Neuronal stem cell (in vitro differentiated cells): Measurements from ENCODE around the gene MEIS2.

ENCODE experiments used
- DNase-seq: peaks from one replicate; pipeline ENCODE4 v3.0.0-alpha.2; 2013; ENCODE audit warnings: low spot score
- H2AFZ ChIP-seq: one replicate; pipeline ENCODE4 v1.6.1; 2013; ENCODE audit warnings: mild to moderate bottlenecking, low read length, inconsistent platforms
- H2AK5ac ChIP-seq: 2 replicates; pipeline ENCODE4 v1.6.1; 2013; ENCODE audit warnings: low read depth, mild to moderate bottlenecking, inconsistent platforms, low read length, moderate library complexity, mixed read lengths
- H2BK120ac ChIP-seq: 2 replicates; pipeline ENCODE4 v1.6.1; 2013; ENCODE audit warnings: low read depth, mild to moderate bottlenecking, inconsistent platforms, low read length, moderate library complexity, mixed read lengths
- H2BK12ac ChIP-seq: one replicate; pipeline ENCODE4 v1.6.1; 2013; ENCODE audit warnings: low read length, inconsistent platforms
- H2BK15ac ChIP-seq: 2 replicates; pipeline ENCODE4 v1.6.1; 2013; ENCODE audit warnings: mild to moderate bottlenecking, low read length, inconsistent platforms, mixed read lengths
- H2BK5ac ChIP-seq: one replicate; pipeline ENCODE4 v1.6.1; 2013; ENCODE audit warnings: inconsistent platforms, mild to moderate bottlenecking, low read length, moderate library complexity
- H3K14ac ChIP-seq: one replicate; pipeline ENCODE4 v1.6.1; 2013; ENCODE audit warnings: low read length, inconsistent platforms
- H3K18ac ChIP-seq: 2 replicates; pipeline ENCODE4 v1.6.1; 2013; ENCODE audit warnings: low read length, inconsistent platforms
- H3K23ac ChIP-seq: 2 replicates; pipeline ENCODE4 v1.6.1; 2013; ENCODE audit warnings: low read depth, mild to moderate bottlenecking, mixed read lengths, low read length, inconsistent platforms; ENCODE audit not compliant: poor library complexity
- H3K27ac ChIP-seq: replicated peaks from 3 replicates; pipeline ENCODE4 v1.5.1; 2013; ENCODE audit warnings: low read length, inconsistent platforms
- H3K27me3 ChIP-seq, 3 experiments: 2 replicates each; pipeline ENCODE4 v1.6.1; 2013; ENCODE audit warnings: low read length in 3 of 3, mild to moderate bottlenecking in 2 of 3, inconsistent platforms in 1 of 3, low read depth in 1 of 3, mixed read lengths in 1 of 3, moderate library complexity in 1 of 3; ENCODE audit not compliant: control insufficient read depth in 3 of 3, insufficient read depth in 3 of 3
- H3K36me3 ChIP-seq, 2 donors: replicated peaks in 1 of 2; 2 replicates each; pipeline ENCODE4 v1.6.1; 2013; ENCODE audit warnings: low read length in 2 of 2; ENCODE audit not compliant: control insufficient read depth in 2 of 2, insufficient read depth in 2 of 2
- H3K4ac ChIP-seq: 2 replicates; pipeline ENCODE4 v1.6.1; 2013; ENCODE audit warnings: inconsistent platforms, mild to moderate bottlenecking, low read length, moderate library complexity
- H3K4me1 ChIP-seq, 2 donors: 1 replicate in 1 of 2; 2 replicates in 1 of 2; pipeline ENCODE4 v1.6.1; 2013; ENCODE audit warnings: low read length in 2 of 2, low read depth in 1 of 2; ENCODE audit not compliant: control insufficient read depth in 2 of 2, insufficient read depth in 1 of 2
- H3K4me2 ChIP-seq: one replicate; pipeline ENCODE4 v1.6.1; 2013; ENCODE audit warnings: mild to moderate bottlenecking, low read length, inconsistent platforms; ENCODE audit not compliant: insufficient read depth, poor library complexity, severe bottlenecking
- H3K4me3 ChIP-seq, 2 donors: 2 replicates each; pipeline ENCODE4 v1.5.1; 2013; ENCODE audit warnings: low read length in 2 of 2, mild to moderate bottlenecking in 2 of 2, inconsistent platforms in 1 of 2, moderate library complexity in 1 of 2
- H3K79me1 ChIP-seq: one replicate; pipeline ENCODE4 v1.6.1; 2013; ENCODE audit warnings: low read depth, mild to moderate bottlenecking, inconsistent platforms, low read length, moderate library complexity
- H3K9ac ChIP-seq: one replicate; pipeline ENCODE4 v1.6.1; 2013; ENCODE audit warnings: mild to moderate bottlenecking, low read depth, low read length, inconsistent platforms; ENCODE audit not compliant: poor library complexity
- H3K9me3 ChIP-seq, 2 donors: replicated peaks in 1 of 2; 2 replicates each; pipeline versions ENCODE3 to v1.6.1; 2013; ENCODE audit warnings: low read length in 2 of 2, mild to moderate bottlenecking in 2 of 2, inconsistent platforms in 1 of 2, low read depth in 1 of 2, mixed read lengths in 1 of 2, moderate library complexity in 1 of 2; ENCODE audit not compliant: control insufficient read depth in 2 of 2, insufficient read depth in 1 of 2
- H4K8ac ChIP-seq: one replicate; pipeline ENCODE4 v1.6.1; 2013; ENCODE audit warnings: low read depth, mild to moderate bottlenecking, inconsistent platforms, low read length, moderate library complexity
- H4K91ac ChIP-seq: one replicate; pipeline ENCODE4 v1.6.1; 2013; ENCODE audit warnings: low read length, low read depth, mild to moderate bottlenecking, inconsistent platforms; ENCODE audit not compliant: poor library complexity
- WGBS, 2 donors: extraction: QIAGEN DNeasy Blood & Tissue Kit; methylation state at CpG; one replicate each; pipeline ENCODE4 v1.1.7; 2013; ENCODE audit warnings: missing lambda C conversion rate in 2 of 2, mixed read lengths in 1 of 2; ENCODE audit not compliant: insufficient read length in 2 of 2, insufficient replicate concordance in 1 of 2; ENCODE audit errors: extremely low coverage in 2 of 2; 5-methylcytosine and 5-hydroxymethylcytosine counted together

MEIS2 gene

GRCh38 chr15:37081983-37082382, 18.4 kb downstream of the MEIS2 start:
- Histone ChIP-seq H3K4ac (no peak overlapping the region), H2AK5ac (no peak overlapping the region), H3K4me2 (no peak overlapping the region), H2BK15ac (no peak overlapping the region), H4K91ac (no peak overlapping the region), H4K8ac (no peak overlapping the region), H3K4me3 (no peak overlapping the region), H3K36me3 (peaks cover 9 to 75% of the 10 kb centered on the region in 2 donors), H3K79me1 (no peaks in the 10 kb centered on the region), H3K27ac (no peak overlapping the region), H3K18ac (no peak overlapping the region), H3K9me3 (no peaks in the 10 kb centered on the region), H3K4me1 (peaks cover 6 to 12% of the 10 kb centered on the region in 2 donors), H3K27me3 (no peaks in the 10 kb centered on the region), H2BK12ac (no peak overlapping the region), H2BK120ac (no peak overlapping the region), H2BK5ac (no peak overlapping the region), H2AFZ (no peak overlapping the region), H3K14ac (no peak overlapping the region), H3K9ac (no peak overlapping the region), H3K23ac (no peak overlapping the region)
- no peak for DNase-seq
- no CpG with 5 or more reads among the region's 5 CpGs for WGBS, 2 donors

- Histone ChIP-seq H4K91ac (no peak overlapping the region), H2BK12ac (no peak overlapping the region), H2BK120ac (no peak overlapping the region), H3K9me3 (no peaks in the 10 kb centered on the region), H3K14ac (no peak overlapping the region), H4K8ac (no peak overlapping the region), H3K23ac (no peak overlapping the region), H3K27me3 (no peaks in the 10 kb centered on the region), H3K9ac (no peak overlapping the region), H3K36me3 (peaks cover 9 to 68% of the 10 kb centered on the region in 2 donors), H2AK5ac (no peak overlapping the region), H3K27ac (no peak overlapping the region), H3K18ac (no peak overlapping the region), H3K4me3 (no peak overlapping the region), H3K4me2 (no peak overlapping the region), H3K4me1 (peaks cover 5 to 10% of the 10 kb centered on the region in 2 donors), H3K79me1 (no peaks in the 10 kb centered on the region), H2BK5ac (no peak overlapping the region), H3K4ac (no peak overlapping the region), H2BK15ac (no peak overlapping the region), H2AFZ (no peak overlapping the region)
- no CpG with 5 or more reads among the region's 5 CpGs for WGBS, 2 donors
- no peak for DNase-seq
Observed at GRCh38 chr15:37080261-37080921, 20.0 kb downstream of the MEIS2 start.

GRCh38 chr15:37079726-37080125, 20.6 kb downstream of the MEIS2 start:
- no peak overlapping the region for H3K4me3 ChIP-seq
- H3K36me3 ChIP-seq: peaks cover 8 to 63% of the 10 kb centered on the region in 2 donors
- no peaks in the 10 kb centered on the region for H3K27me3 ChIP-seq

GRCh38 chr15:37078566-37078965, 21.8 kb downstream of the MEIS2 start:
- H3K27me3 ChIP-seq: no peaks in the 10 kb centered on the region
- H3K4ac ChIP-seq: no peak overlapping the region
- H2AK5ac ChIP-seq: no peak overlapping the region
- H3K14ac ChIP-seq: no peak overlapping the region
- H4K91ac ChIP-seq: no peak overlapping the region
- H3K79me1 ChIP-seq: no peaks in the 10 kb centered on the region
- H4K8ac ChIP-seq: no peak overlapping the region
- H3K4me2 ChIP-seq: no peak overlapping the region
- H3K9ac ChIP-seq: no peak overlapping the region
- DNase-seq: no peak
- no peak overlapping the region for H2BK15ac ChIP-seq
- peaks cover 5 to 10% of the 10 kb centered on the region in 2 donors for H3K4me1 ChIP-seq
- H3K23ac ChIP-seq: no peak overlapping the region
- H2BK12ac ChIP-seq: no peak overlapping the region
- H2AFZ ChIP-seq: no peak overlapping the region
- no peak overlapping the region for H2BK5ac ChIP-seq
- H3K27ac ChIP-seq: no peak overlapping the region
- no peak overlapping the region for H3K4me3 ChIP-seq
- no CpG with 5 or more reads among the region's 1 CpG for WGBS, 2 donors
- H3K18ac ChIP-seq: no peak overlapping the region
- H3K9me3 ChIP-seq: no peaks in the 10 kb centered on the region
- no peak overlapping the region for H2BK120ac ChIP-seq
- H3K36me3 ChIP-seq: peaks cover 4 to 52% of the 10 kb centered on the region in 2 donors

More at GRCh38 chr15:37079726-37080125, 20.6 kb downstream of the MEIS2 start:
- no peak overlapping the region for H3K23ac ChIP-seq
- no peak overlapping the region for H4K91ac ChIP-seq
- H2BK120ac ChIP-seq: no peak overlapping the region
- H2AK5ac ChIP-seq: no peak overlapping the region
- H3K4me1 ChIP-seq: peaks cover 5 to 10% of the 10 kb centered on the region in 2 donors
- H2BK15ac ChIP-seq: no peak overlapping the region
- H3K4me2 ChIP-seq: no peak overlapping the region
- no peak overlapping the region for H3K18ac ChIP-seq
- H3K79me1 ChIP-seq: no peaks in the 10 kb centered on the region
- WGBS, 2 donors: no CpG with 5 or more reads among the region's 6 CpGs
- H3K27ac ChIP-seq: no peak overlapping the region
- DNase-seq: no peak
- H3K9ac ChIP-seq: no peak overlapping the region
- no peak overlapping the region for H2BK12ac ChIP-seq
- no peak overlapping the region for H2AFZ ChIP-seq
- H3K4ac ChIP-seq: no peak overlapping the region
- no peak overlapping the region for H2BK5ac ChIP-seq
- H3K9me3 ChIP-seq: no peaks in the 10 kb centered on the region
- no peak overlapping the region for H4K8ac ChIP-seq
- H3K14ac ChIP-seq: no peak overlapping the region
